ENCODE data around the gene FOXA2.

DNA sequence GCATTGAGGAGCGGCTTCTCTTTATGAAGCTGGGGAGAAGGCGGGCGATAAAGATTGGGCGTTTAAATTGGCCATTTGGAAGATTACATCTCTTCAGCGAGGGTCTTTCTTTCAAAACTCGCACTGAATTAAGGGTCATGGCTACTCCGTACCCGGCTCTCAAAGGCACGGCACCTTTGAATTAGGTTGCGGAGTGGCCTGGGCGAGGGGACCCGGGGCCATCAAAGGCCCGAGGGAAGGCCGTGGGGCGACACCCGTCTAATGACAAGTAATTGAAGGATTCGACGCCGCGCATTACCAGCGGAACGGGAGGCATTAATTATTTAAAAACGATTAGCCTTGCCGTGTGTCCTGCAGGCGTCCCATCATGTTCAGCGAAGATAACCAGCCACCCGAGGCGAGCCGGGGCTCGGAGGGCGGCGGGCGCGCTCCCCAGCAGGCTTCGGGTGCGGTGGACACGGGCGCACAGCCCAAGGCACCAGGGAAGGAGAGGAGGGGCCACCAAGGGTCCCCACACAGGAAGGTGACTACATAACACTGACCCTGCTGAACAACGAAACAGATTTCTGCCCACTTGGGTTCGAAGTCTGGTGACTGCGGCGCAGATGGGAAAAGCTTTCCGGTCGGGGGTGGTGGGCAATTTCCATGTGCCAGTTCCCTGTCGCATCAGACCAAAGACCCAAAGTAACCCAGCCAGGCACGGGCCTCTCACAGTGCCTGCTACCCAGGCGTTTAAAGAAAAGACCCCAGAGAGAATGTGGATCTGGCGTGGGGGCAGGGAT is 7.4 kb downstream of the FOXA2 start:
- TF ChIP-seq POLR2AphosphoS5 (IDR thresholded peaks at IDR 0.05; ENCODE audit: low read depth, low read length) = no peak
- TF ChIP-seq POLR2A (IDR thresholded peaks at IDR 0.05; ENCODE audit: low read depth, low read length) = no peak

All from GM12891 (cell line).